ENCODE measurements around the gene LAMA2.
"Not testable (repeated sequence)": the region's sequence is repeated elsewhere in the genome, so short reads cannot be mapped to it uniquely, and the experiment has no call there.

The LAMA2 gene

DNA sequence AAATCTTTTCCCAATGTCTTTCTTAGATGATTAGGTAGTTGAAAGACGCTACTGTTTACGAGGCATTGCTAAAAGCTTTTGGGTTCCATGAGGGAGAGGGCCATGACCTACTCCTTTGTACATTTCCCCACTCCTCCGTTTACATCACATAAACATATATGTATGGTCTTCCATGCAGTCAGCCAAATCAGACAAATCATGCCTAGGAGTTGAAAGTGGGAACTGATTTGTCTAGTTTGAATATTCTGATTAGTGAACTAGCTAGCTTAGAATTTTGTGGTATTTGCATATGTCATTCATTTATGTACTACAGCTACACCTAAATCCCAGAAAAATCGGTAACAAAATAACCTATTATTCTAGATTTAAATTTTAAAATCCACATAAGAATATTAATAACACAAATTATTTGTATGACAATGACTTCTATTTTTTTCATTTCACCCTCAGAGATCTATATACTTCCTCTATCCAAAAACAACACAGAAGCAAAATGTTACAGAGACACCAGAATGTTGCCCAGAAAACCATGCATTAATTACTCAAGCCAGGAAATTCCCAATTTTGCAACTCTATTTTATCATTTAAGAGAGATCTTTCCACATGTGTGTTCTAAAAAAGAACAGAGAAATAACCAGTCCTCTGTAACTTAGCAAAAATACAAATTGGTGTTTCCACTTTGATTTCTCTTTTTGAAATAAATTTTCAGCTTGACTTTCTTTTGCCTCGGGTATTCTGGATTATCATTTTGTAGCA is 231.9 kb downstream of the LAMA2 start:
- DNase-seq (ENCODE audit: extremely low read depth in 1 of 2, low read depth in 1 of 2), result no peak

DNA sequence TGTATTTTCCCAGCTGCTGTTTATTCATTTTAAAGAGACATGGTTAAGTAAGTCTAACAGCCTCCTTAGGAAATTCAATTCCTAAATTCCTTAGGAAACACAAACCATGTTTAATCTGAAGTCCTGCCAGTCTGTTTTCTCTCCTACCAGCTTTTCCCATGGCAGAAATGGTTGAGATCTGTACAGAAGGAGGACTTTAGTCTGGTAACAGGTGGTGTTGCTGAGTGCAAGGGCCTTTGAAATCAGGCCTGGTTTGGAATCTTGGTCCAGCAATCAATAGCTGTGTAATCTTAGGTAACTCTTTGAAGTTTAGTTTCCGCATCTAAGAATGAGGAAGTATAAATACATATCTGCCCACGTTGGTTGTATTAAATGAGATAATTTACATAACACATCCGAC is 232.5 kb downstream of the LAMA2 start:
- DNase-seq (ENCODE audit: extremely low read depth in 1 of 2, low read depth in 1 of 2), result no peak

DNA sequence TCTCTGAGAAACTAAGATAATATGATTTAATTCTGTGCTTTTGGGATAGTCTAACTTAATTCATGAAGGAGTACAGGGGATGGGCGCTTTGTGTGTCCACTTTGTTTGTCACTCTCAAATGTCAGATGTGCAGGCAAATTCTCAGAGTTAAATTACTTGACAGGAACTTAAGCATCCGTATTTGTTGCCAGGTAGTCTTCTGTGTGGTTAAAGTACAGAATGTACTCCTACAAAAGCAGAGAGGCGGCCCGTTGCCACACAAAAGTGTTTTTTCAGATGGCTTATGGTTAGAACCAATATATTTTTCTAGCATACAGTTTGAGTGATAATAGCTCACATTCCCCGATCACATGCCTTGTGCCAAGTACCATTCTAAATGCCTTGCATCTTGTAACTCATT is 234.4 kb downstream of the LAMA2 start:
- no peak for DNase-seq (ENCODE audit: extremely low read depth in 1 of 2, low read depth in 1 of 2)

DNA sequence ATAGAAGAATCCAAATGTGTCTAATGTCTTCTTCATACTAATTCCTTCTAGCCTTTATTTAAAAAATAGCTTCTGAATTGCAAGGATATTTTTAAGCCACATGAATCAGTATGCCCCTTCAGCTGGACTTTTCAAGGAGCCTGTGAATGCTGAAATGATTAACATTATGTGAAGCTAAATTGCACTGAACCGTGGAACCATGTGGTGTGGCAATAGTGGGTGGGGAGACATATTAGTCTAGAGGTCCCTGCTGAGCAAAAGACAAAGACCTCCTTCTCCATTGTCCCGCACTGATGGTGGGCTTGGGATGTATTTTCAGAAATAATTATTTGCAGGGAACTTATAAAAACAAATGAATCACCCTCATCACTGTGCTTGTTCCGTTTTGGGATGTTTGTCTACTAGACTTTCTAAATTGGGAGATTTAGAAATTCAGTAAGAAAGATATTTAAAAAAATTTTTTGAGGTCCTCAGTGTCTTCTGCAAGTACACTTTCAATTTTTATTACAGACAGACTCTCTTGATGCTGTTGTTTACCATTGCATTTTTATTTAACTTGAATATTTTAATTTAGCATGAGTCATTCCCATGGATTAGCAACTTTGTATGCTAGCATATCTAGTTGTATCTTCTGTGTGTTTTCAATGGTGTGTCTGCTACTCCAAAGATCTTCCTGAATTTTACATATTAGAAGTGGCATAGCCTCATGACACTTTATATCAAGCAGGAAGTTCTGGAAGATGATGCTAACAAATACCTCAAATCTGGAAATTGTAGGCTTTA is 238.1 kb downstream of the LAMA2 start:
- no peak for DNase-seq (ENCODE audit: extremely low read depth in 1 of 2, low read depth in 1 of 2)

DNA sequence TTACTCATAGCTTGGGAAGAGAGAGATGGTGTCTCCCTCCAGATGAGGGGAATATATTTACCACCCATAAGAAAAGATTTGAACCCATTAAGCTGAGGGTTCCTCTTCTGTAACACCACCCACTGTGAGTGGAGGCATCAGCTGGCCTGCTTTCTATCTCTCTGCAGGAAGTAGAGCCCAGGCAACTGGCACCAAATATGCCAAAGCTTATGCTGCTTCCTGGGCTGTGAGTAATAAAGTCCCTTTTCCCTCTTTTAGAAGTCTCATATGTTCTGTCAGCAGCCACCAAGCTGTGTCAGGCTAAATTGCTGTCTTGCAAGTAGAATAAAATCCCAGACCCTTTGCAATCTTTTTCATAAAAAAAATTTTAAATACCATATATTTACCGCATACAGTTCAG is 241.4 kb downstream of the LAMA2 start:
- DNase-seq (ENCODE audit: extremely low read depth in 1 of 2, low read depth in 1 of 2), result no peak

DNA sequence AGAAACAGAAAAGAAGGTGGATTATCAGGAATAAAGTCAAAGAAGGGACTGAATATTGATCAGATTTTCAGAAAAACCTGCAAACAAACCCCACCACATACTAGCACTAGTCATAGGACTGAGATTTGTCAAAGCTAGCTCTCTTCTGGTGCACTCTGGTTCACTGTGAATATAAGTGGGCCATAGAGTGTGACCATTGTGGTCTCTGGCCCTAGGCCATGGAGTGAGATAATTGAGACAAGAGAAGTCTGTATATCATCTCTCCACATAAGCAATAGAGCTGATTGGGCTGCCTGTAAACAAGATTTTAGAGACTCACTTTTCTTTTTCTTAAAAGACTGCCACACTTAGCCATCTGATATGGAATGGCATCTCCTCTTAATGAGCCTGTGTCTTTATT is 247.2 kb downstream of the LAMA2 start:
- no peak for DNase-seq (ENCODE audit: extremely low read depth in 1 of 2, low read depth in 1 of 2)

DNA sequence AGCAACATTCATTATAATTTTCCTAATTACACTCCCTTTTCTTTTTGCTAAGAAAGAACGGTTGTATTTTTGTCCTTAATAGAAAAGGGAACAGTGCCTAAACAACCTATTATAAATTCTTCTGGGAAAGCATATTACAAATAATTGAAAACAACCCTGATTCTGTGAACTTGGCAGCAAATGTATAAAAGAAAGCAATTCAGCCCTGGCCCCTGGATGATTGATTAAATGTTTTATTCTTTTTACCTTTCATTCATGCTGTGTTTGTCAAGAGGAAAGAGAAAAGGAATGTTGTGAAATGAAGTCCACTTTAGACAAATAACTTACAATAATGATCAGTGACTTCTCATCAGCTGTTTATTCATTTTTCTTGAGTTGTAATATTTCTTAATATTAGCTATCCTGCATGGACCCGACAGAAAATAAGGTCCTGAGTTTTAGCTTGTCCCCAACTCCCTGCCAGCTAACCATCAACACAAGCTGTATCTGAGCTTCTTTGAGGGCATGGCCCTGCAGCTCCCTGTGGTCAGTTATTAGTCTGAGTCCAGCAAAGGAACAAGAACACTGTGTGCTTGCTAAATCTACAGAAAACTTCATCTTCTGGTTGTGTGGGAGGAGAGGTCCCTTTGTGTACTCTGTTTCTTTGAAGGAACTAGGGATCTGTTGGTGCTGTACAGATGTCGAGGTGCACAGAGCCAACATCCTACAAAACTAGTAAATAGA is 248.2 kb downstream of the LAMA2 start:
- no peak for DNase-seq (ENCODE audit: extremely low read depth in 1 of 2, low read depth in 1 of 2)

DNA sequence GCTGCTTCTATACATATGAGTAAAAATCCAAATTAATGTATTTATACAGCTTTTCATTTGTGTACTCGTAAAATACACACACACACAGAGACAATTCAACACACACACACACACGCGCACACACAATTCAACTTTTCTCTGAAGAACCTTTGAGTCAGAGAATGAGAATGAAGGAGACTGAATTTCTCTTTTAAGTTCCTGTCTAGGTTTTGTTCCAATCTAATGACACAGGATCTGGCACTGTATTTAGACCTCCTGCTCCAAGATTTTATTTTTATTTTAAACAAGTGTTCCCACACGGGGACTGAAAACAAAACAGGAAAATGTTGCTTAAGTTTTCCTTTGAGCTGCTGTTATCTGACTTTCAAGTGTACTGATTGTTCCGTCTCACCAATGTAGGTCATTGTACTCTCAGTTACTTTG is 250.8 kb downstream of the LAMA2 start:
- DNase-seq (ENCODE audit: extremely low read depth in 1 of 2, low read depth in 1 of 2), result no peak

DNA sequence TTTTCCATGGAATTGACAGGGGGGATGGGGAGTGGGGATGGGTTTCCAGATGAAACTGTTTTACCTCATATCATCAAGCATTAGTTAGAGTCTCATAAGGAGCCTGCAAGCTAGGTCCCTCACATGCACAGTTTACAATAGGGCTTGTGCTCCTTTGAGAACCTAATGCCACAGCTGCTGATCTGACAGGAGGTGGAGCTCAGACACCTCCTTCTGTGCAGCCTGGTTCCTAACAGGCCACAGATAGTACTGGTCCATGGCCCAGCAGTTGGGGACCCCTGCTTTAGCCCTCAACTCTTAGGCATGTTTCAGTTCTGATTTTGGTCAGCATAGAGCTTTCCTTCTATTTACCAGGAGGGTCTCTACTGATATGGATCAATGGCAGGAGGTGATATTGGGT is 251.6 kb downstream of the LAMA2 start:
- DNase-seq (ENCODE audit: extremely low read depth in 1 of 2, low read depth in 1 of 2), result no peak

DNA sequence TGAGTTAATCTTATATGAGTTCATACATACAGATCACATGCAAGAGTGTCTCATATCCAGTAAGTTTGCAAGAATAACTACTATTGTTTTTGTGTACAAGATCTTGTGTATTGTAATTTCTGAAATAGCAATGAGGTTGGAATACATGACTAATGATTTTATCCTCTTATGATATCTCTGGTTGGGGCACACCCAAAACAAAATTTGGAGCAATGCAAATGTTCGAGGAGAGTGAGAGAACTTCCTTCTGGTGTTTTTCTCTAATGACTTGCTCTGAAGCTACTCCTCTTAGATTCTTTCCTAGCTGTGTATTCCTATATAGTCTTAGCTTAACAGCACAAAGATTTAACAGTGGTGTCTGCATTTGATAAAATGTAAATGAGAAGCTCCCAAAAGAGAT is 252.5 kb downstream of the LAMA2 start:
- no peak for DNase-seq (ENCODE audit: extremely low read depth in 1 of 2, low read depth in 1 of 2)

DNA sequence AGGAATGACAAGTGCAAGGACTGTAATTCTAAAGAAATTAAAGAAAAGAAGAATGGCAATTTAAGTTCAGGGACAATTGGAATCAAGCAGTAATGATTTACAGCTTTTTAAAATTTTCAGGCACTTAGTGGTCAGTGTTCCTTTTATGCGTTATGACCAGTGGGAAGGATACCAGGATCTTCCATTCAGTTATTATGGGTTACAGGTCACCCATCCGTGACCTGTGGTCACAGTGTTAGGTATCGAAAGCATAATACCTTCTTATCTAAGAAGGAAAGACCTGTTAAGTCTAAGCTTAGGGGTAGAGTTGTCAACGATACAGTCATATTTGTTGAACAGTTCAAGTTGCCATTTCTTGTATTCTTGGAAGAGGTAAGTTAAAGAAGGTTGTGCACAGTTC is 253.8 kb downstream of the LAMA2 start:
- no peak for DNase-seq (ENCODE audit: extremely low read depth in 1 of 2, low read depth in 1 of 2)

DNA sequence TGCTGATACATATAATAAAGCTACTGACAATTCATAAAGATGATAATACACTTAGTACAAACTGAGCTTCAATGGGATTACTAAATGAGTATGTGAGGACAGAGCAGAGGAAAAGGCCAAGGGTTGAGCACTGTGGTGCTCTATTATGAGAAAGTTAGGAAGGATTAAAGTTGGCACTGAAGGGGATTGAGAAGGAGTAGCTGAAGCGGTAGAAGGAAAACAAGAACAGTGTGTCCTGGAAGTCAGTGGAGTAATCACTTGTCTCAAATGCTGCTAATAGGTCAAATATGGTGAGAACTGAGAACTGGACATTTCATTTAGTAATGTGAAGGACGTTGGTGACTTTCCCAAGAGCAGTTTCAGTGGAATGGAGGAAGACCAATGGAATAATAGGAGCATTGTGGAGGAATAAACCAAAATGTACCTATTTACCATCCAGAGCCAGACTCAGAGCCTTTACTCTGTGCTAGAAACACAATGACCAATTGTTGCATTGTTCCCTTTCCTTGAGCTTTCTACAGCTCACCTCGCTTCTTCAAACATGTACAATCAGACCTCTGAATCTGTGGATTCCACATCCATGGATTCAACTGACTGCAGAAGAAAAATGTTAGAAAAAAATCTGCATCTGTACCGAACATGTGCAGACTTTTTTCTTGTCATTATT is 255.9 kb downstream of the LAMA2 start:
- DNase-seq (ENCODE audit: extremely low read depth in 1 of 2, low read depth in 1 of 2), result no peak

DNA sequence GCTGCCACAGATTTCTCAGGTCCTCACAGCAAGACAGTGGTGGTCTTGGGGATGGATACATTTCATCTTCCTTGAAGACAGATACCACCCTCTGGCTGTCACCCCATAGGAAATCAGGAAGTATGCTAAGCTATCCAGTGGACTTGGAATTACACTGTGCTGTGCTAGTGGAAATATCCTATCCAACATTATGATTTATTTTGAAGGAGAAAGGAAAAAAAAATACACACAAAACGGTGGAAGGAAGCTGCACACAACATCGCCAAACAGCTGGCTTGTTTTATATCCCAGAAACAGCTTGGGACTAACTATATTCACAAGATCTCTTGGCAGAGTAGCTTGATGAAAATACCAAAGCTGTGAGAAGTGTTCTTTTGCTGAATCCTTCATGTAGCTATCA is 257.6 kb downstream of the LAMA2 start:
- DNase-seq (ENCODE audit: extremely low read depth in 1 of 2, low read depth in 1 of 2), result no peak

DNA sequence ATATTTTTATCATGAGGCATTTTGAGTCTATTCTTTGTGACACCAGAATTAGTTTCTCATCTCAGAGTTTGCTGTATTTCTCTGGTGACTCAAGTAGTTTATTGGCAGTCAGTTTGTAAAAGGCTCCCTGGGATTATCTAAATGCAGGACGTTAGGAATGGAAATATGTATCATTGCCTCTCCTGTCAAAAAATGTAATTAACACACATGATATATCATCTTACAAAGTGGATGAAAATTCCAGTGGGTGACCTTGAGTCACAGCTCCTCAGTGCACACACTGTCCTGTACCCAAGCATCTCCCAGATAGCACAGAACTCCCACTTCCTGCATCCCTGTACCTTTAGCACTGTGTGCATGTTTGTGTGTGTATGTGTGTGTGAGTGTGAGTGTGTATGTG is 258.6 kb downstream of the LAMA2 start:
- no peak for DNase-seq (ENCODE audit: extremely low read depth in 1 of 2, low read depth in 1 of 2)

DNA sequence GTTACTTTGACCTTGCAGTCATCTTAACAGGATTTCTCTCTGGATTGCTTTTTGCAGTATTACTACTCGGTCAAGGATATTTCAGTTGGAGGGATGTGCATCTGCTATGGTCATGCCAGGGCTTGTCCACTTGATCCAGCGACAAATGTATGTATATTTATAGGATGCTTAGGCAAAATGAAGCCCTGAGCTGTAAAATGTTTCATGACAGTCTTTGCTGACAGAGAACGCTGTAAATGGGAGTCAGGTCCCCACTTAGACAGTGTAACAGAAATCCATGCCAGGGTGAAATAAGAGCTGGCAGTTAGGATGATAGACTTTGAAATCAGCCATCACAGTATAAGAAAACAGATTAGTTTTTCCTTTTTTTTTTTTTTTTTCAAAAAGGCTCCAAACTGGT is 264.0 kb downstream of the LAMA2 start:
- DNase-seq (ENCODE audit: extremely low read depth in 1 of 2, low read depth in 1 of 2), result no peak

DNA sequence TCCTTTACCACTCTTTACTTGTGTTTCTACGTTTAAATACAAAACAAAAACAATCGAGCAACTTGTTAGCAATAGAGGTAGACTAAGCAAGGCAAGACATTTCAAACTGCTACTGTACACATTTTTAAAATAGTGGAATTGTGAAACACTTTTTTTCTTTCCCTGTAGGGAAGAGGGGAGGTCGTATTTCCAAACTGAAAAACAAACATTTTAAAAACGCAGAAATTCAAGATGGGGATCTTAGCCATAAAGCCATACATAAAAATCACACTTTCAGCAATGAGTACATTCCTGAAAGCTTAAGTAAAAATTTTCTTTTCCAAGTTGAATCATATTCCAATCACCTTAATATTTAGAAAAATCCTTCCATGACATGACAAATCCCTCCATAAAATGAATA is 267.6 kb downstream of the LAMA2 start:
- DNase-seq (ENCODE audit: extremely low read depth in 1 of 2, low read depth in 1 of 2), result no peak

DNA sequence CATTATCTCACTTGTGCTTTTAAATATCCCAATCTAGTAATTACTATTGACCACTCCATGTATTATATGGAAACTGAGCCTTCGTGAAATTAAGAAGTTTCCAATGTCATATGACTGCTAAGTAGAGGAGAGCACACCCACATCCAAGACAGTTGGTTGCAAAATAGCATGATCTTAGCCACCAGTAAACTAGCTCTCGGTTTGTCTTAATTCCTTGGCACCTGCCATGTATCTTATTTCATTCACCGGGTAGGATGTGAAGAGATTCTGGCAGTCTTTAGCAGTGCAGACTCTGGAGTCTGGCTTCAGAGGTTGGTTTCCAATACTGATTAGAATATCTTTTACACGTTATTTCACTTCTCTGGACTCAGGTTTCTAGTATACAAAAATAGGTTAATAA is 270.3 kb downstream of the LAMA2 start:
- no peak for DNase-seq (ENCODE audit: extremely low read depth in 1 of 2, low read depth in 1 of 2)

DNA sequence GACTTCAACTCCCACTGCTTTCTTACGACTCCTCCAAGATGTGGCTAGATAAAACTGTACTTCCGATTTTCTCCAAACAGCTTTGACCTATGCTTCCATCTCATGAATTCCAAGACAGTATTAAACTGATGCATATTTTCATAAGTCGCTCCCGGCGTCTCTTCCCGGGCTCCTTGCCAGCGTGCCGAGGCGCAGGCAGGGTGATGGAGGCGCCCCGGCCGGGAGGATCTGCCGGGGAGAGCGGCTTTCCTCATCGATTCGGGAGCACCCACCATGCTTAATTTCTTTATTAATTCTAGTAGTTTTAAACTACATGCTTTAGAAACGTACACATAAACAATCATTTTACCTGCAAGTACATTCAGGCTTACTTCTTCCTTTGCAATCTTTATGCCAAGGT is 276.3 kb downstream of the LAMA2 start:
- DNase-seq (ENCODE audit: extremely low read depth in 1 of 2, low read depth in 1 of 2), result not testable (repeated sequence)

DNA sequence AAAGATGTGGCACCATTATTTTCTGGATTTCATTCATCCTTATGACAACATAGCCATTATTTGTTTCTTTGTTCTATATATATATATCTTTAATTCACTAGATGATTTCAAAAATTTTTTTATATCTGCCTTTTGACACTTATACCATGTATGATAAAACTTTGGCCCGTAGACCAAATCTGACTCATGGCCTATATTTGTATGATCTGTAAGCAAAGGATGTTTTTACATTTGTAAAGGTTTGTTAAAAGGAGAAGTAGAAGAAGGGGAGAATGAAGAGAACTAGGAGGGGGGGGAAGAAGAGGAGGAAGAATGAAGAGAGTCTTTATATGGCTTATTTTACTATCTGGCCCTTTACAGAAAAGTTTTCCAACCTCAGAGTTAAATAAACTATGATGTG is 279.7 kb downstream of the LAMA2 start:
- no peak for DNase-seq (ENCODE audit: extremely low read depth in 1 of 2, low read depth in 1 of 2)

DNA sequence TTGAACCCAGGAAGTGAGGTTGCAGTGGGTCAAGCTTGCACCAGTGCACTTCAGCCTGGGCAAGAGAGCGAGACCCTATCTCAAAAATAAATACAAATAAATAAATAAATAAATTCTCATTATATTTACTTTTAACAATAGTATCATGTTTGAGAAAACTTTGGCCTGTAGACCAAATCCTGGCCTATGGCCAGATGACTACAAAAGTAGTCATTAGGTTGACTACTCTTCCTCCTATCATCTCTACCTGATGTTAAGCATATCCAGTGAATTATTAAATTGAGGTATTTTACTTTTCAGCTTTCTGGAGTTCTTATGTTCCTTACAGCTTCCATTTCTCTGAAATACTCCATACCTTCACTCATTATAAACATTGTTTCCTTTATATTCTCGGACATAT is 280.6 kb downstream of the LAMA2 start:
- DNase-seq (ENCODE audit: extremely low read depth in 1 of 2, low read depth in 1 of 2), result no peak

DNA sequence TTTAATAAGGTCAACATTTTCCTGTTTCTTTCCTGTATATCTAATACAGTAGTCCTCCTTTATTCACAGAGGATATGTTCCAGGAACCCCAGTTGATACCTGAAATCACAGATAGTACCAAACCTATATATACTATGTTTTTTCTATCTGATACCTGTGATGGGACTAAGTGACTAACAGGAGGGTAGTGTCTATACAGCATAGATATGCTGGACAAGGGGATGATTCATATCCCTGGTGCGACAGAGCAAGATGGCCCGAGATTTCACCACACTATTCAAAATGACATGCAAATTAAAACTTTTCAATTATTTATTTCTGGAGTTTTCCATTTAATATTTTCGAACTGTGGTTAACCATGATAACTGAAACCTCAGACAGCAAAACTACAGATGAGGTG is 281.1 kb downstream of the LAMA2 start:
- DNase-seq (ENCODE audit: extremely low read depth in 1 of 2, low read depth in 1 of 2), result no peak

Data from activated CD8-positive, alpha-beta memory T cell treated with anti-CD3 and anti-CD28 coated beads for 1 hour (primary cell).